ENCODE data around the gene COX17.

COX17 gene

GRCh38 chr3:119624002-119624720 lies 53.0 kb downstream of the COX17 start:
- no peak for DNase-seq
- in situ Hi-C loops (cut with HindIII; ENCODE audit: low pct_ligation_motif_present, low sequenced_read_pairs) = no loop called here

DNA sequence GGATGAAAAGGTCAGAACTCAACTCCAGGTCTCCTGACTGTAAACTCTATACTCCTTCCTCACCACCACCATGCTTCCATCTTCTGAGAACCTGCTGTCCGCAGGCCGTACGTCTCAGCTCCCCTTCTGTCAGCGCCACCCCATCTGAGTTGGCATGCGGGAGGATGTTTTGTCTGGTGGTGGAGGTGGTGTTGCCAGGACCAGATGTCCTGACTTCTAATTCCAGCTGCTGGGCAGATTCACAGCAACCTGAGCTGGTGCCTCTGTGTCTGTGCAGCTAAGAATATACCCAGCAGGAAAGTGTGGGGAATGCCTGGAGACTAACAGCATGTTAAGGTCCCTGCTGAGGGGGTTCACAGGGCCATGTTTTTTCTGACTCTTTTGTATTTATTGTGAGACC lies 56.3 kb downstream of the COX17 start:
- no peak for DNase-seq
- H3K27ac ChIP-seq = no peak overlapping the region
- no peaks in the 10 kb centered on the region for H3K36me3 ChIP-seq (replicated peaks)
- no peak for TF ChIP-seq CTCF (IDR thresholded peaks at IDR 0.05; ENCODE audit: low read depth, low read length, missing control alignments)
- no peak overlapping the region for H3K4me3 ChIP-seq (ENCODE audit: low read depth, low read length)
- in situ Hi-C loops (cut with HindIII; ENCODE audit: low pct_ligation_motif_present, low sequenced_read_pairs) = no loop called here
- H3K27me3 ChIP-seq (replicated peaks) = no peaks in the 10 kb centered on the region

More at GRCh38 chr3:119624002-119624720, 53.0 kb downstream of the COX17 start:
- H3K27me3 ChIP-seq (replicated peaks) = no peaks in the 10 kb centered on the region
- no peak overlapping the region for H3K4me3 ChIP-seq (ENCODE audit: low read depth, low read length)
- H3K36me3 ChIP-seq (replicated peaks) = no peaks in the 10 kb centered on the region
- H3K27ac ChIP-seq = no peak overlapping the region
- TF ChIP-seq CTCF (IDR thresholded peaks at IDR 0.05; ENCODE audit: low read depth, low read length, missing control alignments) = no peak
